GM21367 (cell line): Measurements from ENCODE around the gene SASH1.

ENCODE experiments used
- ATAC-seq: cut with Tn5 transposase; IDR thresholded peaks from one replicate; pipeline ENCODE4 v1.9.1; 2021; ENCODE audit not compliant: unreplicated experiment

Gene SASH1

GRCh38 chr6:148491638-148492251, 149.1 kb downstream of the SASH1 start:
- ATAC-seq = no peak

DNA sequence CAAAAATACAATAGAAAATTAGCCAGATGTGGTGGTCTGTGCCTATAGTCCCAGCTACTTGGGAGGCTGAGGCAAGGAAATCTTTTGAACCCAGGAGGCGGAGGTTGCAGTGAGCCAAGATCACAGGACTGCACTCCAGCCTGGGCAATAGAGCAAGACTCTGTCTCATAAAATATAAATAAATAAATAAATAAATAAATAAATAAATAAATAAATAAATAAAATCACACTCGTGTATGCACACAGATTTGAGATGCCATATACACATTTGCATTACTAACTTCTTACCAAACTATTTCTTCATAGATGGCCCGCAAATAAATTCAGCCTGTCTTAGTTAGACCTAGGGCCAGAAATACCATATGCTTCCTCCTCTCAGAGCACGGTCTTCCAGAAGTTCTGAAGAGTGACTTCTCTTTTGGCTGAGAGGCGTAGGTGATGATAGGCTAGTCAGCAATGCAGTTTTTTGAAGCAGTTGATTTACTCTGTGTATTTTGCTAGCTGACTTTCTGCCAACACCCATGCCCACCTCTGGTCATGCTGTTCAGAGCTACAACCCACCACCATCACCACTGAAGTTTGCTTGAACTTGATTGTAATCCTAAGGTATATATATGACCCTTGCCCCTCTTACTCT, 150.1 kb downstream of the SASH1 start:
- ATAC-seq = no peak

DNA sequence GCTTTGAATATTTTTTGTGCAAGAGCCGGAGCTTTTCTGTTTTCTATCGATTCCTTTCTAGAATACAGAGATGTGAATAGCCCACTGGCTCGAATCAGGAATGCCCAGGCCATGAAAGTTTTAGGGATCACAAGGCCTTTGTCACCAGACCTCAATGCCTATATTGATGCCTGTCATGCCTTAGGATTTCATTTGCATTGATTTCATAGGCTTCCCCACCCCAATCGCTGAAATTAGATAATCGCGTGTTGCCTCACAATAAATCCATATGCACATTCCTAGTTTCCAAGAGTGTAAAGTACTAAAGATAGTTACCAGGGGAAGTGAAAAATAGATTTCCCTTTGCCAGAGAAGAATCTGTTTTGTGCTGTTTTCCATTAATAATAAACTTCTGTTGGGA, 150.8 kb downstream of the SASH1 start:
- ATAC-seq = no peak

DNA sequence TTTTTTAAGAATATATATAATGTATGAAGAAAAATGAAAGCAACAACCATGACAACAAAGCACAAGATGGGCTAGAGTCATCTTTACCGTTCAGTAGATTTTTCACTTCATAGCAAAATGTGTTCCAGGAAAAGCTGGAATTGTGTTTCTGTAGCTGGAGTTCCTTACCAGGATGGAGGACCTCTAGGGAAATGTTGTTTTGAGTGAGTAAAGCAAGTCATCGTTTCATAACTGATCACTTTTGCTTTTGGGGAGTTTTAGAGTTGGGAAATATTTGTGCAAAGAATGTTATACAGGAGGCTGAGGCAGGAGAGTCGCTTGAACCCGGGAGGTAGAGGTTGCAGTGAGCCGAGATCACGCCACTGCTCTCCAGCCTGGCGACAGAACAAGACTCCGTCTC, 151.6 kb downstream of the SASH1 start:
- no peak for ATAC-seq

DNA sequence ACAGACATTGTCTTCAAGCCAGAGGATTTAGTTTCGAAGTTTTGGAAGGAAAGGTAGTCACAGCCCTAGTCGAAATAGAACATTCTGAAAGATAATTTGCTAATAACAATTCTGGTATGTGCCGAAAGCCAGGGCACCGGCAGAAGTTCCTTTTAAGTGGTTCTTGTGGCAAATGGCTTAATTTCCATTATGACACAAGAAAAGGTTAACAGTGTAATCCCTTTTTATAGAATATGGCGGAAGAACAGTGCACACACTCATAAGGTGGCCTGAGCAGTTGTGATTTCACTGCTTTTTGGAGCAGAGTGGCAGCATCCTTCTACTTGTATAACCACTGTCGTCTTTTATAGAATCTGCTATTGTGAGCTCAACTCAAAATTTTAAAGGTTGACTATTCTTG, 152.4 kb downstream of the SASH1 start:
- ATAC-seq = no peak

GRCh38 chr6:148497257-148497656, 154.6 kb downstream of the SASH1 start:
- ATAC-seq = no peak

DNA sequence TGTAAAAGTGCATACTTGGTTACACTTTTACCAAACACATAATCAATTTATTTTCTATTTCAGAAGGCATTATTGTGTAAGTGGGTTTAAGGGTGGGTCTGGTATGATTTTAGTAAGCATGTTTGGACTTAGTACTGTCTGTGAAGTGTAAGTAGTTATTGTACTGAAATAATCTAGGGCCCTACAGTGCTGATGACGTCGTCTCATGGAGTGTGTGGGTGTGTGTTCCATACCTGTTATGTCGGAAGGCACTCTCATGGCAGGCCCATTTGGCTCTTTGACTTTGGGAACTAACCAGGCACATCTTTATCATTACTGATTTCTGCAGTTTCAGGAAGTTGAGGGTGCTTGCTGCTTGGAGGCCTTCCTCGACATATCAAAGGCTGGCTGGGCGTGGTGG, 155.1 kb downstream of the SASH1 start:
- no peak for ATAC-seq

- ATAC-seq = no peak
These were observed 157.8 kb downstream of the SASH1 start for GRCh38 chr6:148500402-148500801.

DNA sequence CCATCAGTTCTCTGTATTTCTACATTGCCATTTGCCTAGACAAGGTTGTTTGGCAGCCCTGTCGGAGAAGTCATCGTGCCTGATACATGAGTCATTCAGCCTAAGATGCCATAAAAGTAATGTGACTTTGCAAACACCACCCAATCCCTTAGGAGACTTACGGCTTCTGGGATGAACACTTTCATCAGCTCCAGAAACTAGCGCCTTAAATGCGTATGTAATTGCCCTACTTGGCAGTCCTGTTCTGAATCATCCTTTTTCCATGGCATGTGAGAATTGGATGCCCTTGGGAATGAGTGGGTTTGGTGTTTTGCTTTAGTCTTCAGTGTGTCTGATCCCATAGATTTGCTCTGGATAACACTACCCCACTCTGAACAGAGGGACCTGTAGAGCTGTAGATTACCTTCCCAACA, 158.5 kb downstream of the SASH1 start:
- no peak for ATAC-seq

DNA sequence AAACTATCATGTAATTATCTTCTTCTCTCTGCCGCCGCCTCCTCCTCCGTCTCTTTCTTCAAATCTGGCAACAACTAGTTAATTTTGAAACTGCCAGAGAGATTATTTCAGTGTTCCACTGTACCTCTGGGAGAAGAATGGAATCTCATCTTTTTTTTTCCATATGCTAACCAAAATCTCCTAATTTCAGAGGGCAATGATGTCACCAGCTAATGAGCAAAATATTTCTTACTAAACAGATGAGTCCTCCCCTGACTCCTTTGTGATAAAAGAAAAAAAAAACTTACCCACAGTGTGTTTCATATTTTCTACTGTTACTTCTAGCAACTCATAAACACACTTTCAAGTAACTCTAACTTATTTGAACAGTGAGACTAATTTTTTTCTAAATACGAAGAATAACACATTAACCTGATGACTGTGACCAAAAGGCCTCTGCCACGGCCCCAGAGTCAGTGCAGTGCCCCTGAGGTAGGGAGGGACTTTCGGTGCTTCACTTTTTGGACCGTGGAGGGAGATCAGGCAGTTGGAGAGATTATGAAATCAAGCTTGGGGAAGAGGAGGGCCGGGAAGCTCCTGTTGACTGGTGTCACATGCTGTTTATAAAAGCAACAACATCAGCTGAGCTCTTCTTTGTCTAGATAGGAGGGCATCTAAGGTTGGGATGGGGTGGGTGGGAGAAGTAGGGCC, 159.6 kb downstream of the SASH1 start:
- no peak for ATAC-seq

GRCh38 chr6:148502773-148503135, 160.1 kb downstream of the SASH1 start:
- ATAC-seq = no peak

GRCh38 chr6:148503703-148504102, 161.1 kb downstream of the SASH1 start:
- no peak for ATAC-seq

GRCh38 chr6:148507774-148508173, 165.1 kb downstream of the SASH1 start:
- no peak for ATAC-seq

DNA sequence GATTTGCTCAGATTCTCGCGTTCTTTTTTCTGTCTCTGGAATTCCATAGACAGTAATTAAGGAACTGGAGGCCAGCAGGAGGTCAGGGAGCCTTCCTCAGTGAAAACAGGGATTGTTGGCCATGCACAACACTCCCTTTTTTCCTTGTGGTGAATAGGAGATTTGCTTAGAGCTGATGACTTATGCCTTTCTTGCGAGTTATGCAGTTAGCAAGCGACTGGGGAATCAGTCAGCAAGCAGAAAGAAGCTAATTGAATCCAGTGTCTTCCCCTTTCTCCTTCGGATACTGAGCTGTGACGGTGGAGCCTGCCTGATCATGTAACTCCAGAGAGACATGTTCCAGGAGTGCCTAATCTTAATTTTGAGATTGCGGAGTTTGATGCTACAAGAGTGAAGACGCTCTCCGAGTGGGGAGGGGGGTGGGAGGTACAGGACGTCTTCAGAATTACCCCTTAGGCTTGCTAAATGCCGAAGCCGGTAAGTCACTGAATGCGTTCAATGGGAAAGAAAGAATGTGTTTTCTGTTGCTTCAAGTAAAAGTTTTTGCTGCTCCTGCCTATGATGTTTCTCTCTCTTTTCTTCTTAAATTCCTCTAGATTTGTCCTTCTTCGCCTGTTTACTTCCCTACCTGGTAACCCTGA, 165.9 kb downstream of the SASH1 start:
- ATAC-seq = no peak

- no peak for ATAC-seq
These were observed 166.6 kb downstream of the SASH1 start for GRCh38 chr6:148509119-148509799.

GRCh38 chr6:148509800-148510581, 167.4 kb downstream of the SASH1 start:
- ATAC-seq = no peak

DNA sequence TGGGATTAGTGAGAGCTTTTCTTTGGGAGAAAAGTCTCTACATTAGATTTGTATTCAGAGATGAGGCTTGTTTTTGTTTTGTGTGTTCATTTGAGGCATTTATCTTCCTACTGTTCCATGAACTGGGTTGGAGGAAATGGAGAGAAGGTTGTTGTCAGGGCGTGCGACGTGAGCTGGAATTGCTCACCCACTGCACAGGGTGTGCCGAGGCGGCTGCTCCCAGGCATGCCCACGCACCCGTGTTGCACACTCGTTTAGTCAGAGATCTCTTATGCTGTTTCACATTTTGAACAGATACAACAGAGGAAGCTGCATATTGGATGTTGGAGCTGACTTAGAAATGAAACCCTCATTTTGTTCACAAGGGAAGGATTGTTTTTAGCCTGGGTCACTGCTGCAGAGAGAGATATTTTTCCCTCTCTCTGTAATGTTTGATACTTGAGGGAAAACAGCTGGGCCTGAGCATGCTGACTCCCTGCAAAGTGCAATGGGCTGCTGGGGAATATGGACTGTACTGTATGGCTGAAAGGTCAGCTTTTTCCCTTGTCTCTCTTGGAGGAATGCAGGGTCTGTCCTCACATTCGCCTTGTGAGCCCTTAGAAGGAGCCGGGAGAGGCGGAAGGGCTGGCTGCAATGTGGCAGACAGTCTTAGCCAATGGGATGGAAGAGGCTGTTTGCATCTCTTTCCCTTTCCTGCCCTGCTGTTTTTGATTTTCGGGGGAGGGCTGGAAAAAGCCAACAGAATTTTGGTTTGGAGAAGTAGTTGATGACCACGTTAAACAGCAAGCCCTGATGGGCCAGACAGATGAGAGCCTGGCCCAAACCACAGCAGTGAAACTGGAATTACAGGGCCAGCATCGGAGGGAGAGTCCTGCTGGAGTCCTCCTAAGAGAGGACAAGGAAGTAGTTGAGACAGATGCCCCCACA, 170.8 kb downstream of the SASH1 start:
- no peak for ATAC-seq

DNA sequence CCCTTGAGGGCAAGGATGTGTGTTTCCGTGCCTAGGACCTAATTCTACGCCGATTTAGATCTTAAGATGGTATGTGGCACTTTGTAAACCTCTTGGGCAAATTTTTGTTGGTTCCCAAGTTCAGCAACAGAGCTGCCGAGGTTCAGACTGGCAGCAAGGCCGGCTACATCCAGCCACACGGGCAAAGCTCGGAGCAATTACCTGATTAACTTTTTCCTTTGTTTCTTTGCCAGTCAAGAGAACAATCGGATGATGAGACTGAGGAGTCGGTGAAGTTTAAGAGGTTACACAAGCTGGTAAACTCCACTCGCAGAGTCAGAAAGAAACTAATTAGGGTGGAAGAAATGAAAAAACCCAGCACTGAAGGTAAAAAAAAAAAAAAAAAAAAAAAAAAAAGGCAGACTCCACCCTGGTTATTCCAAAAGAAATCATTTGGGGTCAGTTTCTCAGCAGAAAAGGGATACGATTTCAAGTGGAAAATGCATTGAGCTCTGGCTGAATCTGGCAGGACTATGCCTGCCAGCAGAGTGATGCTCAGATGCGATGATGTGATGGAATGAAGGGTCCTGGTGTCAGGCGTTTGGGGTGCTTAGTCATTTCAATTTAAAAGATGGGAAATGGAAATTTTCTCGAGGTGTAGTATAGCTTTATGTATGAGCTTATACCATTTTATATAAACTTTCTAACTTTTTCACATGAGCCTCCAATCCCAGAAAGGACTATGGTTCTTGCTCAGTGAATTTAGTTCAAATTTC, 171.6 kb downstream of the SASH1 start:
- no peak for ATAC-seq

DNA sequence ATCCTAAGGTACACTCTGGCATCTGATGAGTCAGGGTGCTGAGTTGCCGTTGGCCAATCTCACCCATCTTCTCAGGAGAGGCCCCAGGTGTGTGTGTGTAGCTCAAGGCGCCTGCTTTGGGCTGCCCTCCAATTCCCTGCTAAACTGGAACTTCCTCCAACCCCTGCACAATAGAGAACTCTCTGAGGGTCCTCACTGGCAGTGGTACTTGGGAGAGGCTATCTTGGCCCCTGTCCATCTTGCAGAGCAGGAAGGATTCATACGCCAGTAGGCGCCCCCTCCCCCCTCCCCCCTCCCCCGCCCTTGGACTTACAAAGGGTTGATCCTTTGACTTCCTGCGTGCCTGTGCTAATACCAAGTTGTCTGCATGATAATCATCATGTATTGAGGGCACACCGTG, 173.6 kb downstream of the SASH1 start:
- ATAC-seq = no peak
